ENCODE data around the gene CFAP92.

CFAP92 gene

GRCh38 chr3:128992926-128993460, 883 bp downstream of the CFAP92 start:
- in situ Hi-C loops (cut with MboI; ENCODE audit: low sequenced_read_pairs) = no loop called here

- in situ Hi-C loops (cut with MboI; ENCODE audit: low sequenced_read_pairs) = no loop called here
These were observed 2.5 kb downstream of the CFAP92 start for GRCh38 chr3:128991355-128991895.

GRCh38 chr3:128988286-128988685, 5.6 kb downstream of the CFAP92 start:
- in situ Hi-C loops (cut with MboI; ENCODE audit: low sequenced_read_pairs) = no loop called here

GRCh38 chr3:128987302-128988100, 6.4 kb downstream of the CFAP92 start:
- in situ Hi-C loops (cut with MboI; ENCODE audit: low sequenced_read_pairs) = no loop called here

GRCh38 chr3:128984596-128984995, 9.3 kb downstream of the CFAP92 start:
- in situ Hi-C loops (cut with MboI; ENCODE audit: low sequenced_read_pairs) = loop anchor here (5.0 kb wide), 1 partner anchor 38 kb away; no protein-coding TSS in a partner anchor

DNA sequence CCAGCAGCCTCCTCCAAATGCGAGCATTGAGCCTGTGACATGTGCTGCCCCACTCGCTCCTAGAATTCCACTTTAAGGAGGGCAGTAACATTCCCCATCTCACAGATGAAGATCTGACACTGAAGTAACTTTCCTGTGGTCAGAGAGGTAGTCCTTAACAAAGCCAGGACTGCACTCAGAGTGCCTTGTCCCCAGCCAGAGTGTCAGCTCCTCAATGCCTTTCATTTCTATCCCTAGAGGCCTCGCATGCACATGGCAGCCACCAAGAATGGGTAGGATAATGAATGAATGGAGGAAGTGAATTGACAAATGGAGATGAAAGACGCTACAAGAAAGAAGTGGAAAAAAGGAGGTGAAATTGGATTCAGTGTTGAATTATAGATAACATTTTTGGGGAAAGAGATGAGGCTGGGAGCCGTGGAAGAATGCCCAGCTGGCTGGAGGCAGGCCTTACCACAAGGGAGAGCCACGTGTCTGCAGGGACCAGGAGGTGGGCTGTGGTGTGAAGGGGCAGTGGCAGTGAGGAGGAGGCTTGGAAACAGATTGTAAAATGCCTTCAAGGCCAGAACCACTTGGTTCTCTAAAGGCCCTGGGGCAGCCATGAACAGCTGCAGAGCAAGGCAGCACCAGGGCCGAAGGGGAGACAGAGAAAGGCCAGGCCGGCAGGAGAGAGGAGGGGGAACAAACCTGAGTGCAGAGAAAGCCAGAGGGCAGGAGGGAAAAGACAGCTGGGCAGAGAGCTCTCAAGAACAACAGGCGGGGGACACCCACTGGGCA, 10.4 kb downstream of the CFAP92 start:
- in situ Hi-C loops (cut with MboI; ENCODE audit: low sequenced_read_pairs) = loop anchor here (5.0 kb wide), 1 partner anchor 39 kb away; no protein-coding TSS in a partner anchor

DNA sequence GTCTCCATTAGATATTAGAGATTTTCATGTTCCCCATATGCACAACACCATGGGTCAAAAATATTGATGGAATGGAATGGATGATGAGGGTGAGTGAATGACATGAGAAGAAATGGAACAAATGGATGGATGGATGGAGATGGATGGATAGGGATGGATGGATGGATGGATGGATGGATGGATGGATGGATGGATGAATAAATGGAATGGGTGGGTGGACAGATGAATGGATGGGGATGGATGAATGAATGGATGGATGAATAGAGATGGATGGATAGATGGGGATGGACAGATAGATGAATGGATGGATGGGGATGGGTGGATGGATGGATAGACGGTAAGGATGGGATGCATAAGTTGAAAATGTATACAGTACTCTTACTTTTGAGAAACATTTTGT, 18.6 kb downstream of the CFAP92 start:
- in situ Hi-C loops (cut with MboI; ENCODE audit: low sequenced_read_pairs) = loop anchor here (10.0 kb wide), 1 partner anchor 270 kb away; the partner anchor contains the start of gene COPG1

- in situ Hi-C loops (cut with MboI; ENCODE audit: low sequenced_read_pairs) = loop anchor here (10.0 kb wide), 1 partner anchor 271 kb away; the partner anchor contains the start of gene COPG1
These were observed 19.8 kb downstream of the CFAP92 start for GRCh38 chr3:128973988-128974564.

DNA sequence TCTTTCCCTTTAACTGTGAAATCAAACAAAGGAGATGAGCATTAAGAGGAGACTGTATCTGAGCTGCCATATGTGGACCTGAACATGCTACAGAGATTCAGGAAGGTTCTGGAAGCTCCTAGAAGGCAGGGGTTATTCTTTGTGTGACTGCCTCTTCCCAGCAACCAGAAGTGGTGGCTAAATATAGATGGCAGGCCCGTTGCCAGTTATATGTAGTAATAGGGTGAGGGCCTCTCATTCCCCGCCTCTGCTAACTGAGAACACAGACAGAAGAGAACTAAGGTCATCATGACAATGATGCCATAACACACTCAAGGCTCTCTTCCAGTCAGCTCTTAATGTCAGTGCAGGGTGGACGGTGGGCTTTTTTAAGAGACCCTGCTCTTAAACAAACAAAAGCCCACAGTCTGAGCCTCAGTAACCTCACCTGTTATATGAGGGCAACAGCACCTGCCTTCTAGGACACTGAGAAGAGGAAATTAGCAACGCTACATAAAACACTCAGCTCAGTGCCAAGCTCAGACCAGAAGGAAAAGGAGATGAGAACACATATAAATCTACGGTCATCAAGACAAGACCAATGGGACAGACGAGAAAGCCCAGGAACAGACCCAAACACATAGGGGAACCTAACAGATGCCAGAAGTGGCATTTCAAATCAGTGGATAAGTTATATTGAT, 22.3 kb downstream of the CFAP92 start:
- in situ Hi-C loops (cut with MboI; ENCODE audit: low sequenced_read_pairs) = loop anchor here (10.0 kb wide), 1 partner anchor 273 kb away; the partner anchor contains the start of gene COPG1

- in situ Hi-C loops (cut with MboI; ENCODE audit: low sequenced_read_pairs) = loop anchor here (10.0 kb wide), 1 partner anchor 274 kb away; the partner anchor contains the start of gene COPG1
These were observed 23.2 kb downstream of the CFAP92 start for GRCh38 chr3:128970740-128971047.

DNA sequence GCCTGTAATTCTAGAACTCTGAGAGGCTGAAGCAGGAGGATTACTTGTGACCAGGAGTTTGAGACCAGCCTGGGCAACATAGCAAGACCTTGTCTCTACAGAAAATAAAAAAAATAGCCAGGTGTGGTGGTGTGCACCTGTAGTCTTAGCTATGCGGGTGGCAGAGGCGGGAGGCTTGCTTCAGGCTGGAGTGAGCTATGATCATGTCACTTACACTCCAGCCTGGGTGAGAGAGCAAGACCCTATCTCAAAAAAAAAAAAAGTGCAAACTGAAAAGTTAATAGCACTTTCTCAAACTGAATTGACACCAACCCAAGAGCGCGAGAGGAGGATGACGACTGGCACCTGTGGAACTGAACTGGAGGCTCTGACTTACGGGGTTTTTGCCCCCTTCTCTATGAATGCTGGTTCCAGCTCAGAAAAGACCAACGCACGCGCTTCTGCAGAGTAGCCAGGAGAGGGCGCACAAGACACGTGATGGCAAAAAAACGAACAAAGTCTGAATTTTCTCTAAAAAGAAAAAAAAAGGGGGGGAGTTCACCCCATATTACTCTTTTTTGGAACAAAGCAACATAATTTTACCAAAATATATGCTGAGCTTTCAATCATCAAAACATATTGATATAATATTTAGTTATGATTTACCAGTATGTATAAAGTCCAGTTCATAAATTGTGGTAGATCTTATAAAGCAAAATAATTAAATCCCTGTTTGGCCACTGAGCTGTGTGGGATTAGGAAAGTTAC, 23.7 kb downstream of the CFAP92 start:
- in situ Hi-C loops (cut with MboI; ENCODE audit: low sequenced_read_pairs) = loop anchor here (10.0 kb wide), 1 partner anchor 275 kb away; the partner anchor contains the start of gene COPG1

GRCh38 chr3:128967748-128968355, 26.0 kb downstream of the CFAP92 start:
- in situ Hi-C loops (cut with MboI; ENCODE audit: low sequenced_read_pairs) = no loop called here

DNA sequence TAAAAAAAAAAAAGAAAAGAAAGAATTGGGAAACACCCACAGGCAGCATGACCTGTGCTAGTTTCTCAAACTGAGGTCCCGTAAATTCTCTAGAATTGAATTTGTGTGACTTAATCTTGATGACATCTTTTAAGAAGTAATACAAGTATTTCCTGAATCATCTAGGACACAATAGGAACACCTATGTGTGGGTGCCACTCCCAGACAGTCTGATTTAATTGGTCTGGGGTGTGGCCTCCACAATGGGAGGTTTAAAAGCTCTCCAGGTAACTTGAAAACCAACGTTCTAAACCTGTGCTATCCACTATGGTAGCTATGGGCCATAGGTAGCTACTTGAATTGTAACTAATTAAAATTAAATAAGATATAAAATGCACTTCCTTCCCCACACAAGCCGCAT, 28.1 kb downstream of the CFAP92 start:
- in situ Hi-C loops (cut with MboI; ENCODE audit: low sequenced_read_pairs) = no loop called here

DNA sequence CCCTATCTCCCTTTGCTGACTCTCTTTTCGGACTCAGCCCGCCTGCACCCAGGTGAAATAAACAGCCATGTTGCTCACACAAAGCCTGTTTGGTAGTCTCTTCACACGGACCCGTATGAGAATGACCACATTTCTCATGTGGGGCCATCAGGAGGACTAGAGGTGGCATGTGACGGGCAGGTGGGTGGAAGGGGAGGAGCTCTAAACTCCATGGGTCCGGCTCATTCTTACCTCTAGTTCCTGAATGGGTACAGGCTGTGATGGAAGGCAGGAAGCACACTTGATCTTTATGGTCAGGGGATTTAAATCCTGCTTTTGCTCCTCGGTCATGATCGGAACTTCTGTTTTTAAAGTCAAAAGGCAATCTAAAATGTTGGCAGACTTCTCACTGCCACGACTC, 28.6 kb downstream of the CFAP92 start:
- in situ Hi-C loops (cut with MboI; ENCODE audit: low sequenced_read_pairs) = no loop called here

DNA sequence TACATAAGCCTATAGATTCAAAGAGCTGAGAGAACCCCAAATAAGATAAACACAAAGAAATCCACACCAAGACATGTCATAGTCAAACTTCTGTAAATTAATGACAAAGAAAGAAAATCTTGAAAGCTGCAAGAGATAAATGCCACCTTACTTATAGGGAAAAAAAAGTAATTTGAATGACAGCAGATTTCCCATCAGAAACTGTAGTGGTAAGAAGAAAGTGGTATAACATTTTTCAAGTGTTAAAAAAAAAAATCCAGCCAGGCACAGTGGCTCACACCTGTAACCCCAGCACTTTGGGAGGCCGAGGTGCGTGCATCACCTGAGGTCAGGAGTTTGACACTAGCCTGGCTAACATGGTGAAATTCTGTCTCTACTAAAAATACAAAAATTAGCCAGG, 37.4 kb downstream of the CFAP92 start:
- in situ Hi-C loops (cut with MboI; ENCODE audit: low sequenced_read_pairs) = no loop called here

DNA sequence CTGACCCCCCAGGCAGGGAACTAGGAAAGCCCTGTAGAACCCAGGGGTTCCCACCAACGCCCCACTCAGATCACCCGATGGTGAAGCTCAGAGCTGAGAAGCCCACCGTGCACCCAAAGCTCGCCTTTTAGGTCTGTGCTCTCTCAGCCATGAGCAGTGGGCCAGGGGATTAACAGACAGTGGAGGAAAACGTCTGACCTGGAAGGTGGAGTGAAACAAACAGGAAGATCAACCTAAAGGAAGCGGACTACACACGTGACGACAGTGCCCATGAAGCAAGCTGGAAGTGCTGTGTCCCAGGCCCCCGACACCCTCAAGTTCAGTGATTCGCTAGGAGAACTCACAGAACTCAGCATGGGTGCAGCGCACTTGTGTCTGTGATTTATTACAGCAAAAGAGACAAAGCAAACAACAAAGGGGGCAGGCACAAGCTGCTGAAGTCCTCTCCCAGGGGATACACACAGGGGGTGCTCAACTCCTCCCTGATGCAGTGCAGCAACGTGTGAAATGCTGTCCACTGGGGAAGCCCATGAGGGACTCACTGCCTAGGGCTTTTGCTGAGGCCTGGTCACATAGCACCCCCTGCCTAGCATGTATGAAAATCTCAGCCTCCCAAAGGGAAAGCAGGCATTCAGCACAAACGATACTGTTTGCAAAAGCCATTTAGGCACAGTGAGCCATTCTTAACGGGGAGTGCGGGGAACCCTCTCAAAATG, 43.5 kb downstream of the CFAP92 start:
- in situ Hi-C loops (cut with MboI; ENCODE audit: low sequenced_read_pairs) = no loop called here

GRCh38 chr3:128949158-128949557, 44.7 kb downstream of the CFAP92 start:
- in situ Hi-C loops (cut with MboI; ENCODE audit: low sequenced_read_pairs) = no loop called here

DNA sequence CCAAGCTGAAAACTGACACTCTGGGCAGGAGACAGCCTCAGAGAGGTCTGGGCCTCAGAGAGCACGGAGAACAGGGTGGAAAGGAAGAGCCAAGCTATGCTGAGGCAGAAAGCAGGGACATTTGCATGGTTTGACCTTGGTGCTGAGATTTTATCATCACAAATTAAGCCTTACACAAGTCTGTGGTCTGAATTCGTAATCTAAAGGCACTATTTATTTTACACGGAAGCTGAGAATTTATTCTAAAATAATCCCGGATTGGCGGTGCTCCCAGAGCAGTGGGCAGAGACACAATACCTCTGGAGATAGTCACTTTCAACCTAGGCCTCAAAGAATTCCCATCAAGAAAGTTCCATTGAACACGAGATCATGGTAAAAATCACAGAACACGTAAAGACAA, 47.5 kb downstream of the CFAP92 start:
- in situ Hi-C loops (cut with MboI; ENCODE audit: low sequenced_read_pairs) = no loop called here

- in situ Hi-C loops (cut with MboI; ENCODE audit: low sequenced_read_pairs) = no loop called here
These were observed 48.0 kb downstream of the CFAP92 start for GRCh38 chr3:128945878-128946175.

Measured in HL-60/S4 (cell line).